ENCODE data around the gene SORCS2. TPM values are rescaled to one million over a fixed set of nuclear protein-coding genes. Genes with fewer than 3 reads are reported as not detected.

Gene SORCS2
- total RNA-seq, 2 experiments from 2014 or later: not detected

- Mint-ChIP-seq H3K36me3 (no peaks in the 10 kb centered on the region), H3K4me1 (no peaks in the 10 kb centered on the region), H3K27ac (no peak overlapping the region), H3K27me3 (peaks cover 23% of the 10 kb centered on the region), H3K9me3 (no peaks in the 10 kb centered on the region), H3K4me3 (no peak overlapping the region)
- no peak for DNase-seq
Observed at GRCh38 chr4:7381221-7381889, 189.0 kb downstream of the SORCS2 start.

- Mint-ChIP-seq H3K27ac (no peak overlapping the region), H3K4me1 (no peaks in the 10 kb centered on the region), H3K4me3 (no peak overlapping the region), H3K9me3 (no peaks in the 10 kb centered on the region), H3K36me3 (no peaks in the 10 kb centered on the region), H3K27me3 (peaks cover 16% of the 10 kb centered on the region)
- no peak for DNase-seq
Observed at GRCh38 chr4:7381890-7382633, 189.7 kb downstream of the SORCS2 start.

GRCh38 chr4:7382634-7383014, 190.3 kb downstream of the SORCS2 start:
- Mint-ChIP-seq H3K4me3 (no peak overlapping the region), H3K4me1 (no peaks in the 10 kb centered on the region), H3K9me3 (peaks cover 5% of the 10 kb centered on the region), H3K27ac (no peak overlapping the region), H3K27me3 (peaks cover 10% of the 10 kb centered on the region), H3K36me3 (no peaks in the 10 kb centered on the region)
- DNase-seq: no peak

- no peak overlapping the region for H3K4me3 Mint-ChIP-seq
- DNase-seq: no peak
- peaks cover 7% of the 10 kb centered on the region for H3K9me3 Mint-ChIP-seq
- H3K27ac Mint-ChIP-seq: no peak overlapping the region
- H3K36me3 Mint-ChIP-seq: no peaks in the 10 kb centered on the region
- H3K4me1 Mint-ChIP-seq: no peaks in the 10 kb centered on the region
- H3K27me3 Mint-ChIP-seq: peaks cover 4% of the 10 kb centered on the region
Observed at GRCh38 chr4:7383266-7383665, 190.9 kb downstream of the SORCS2 start.

GRCh38 chr4:7384003-7384928, 191.9 kb downstream of the SORCS2 start:
- Mint-ChIP-seq H3K36me3 (no peaks in the 10 kb centered on the region), H3K27me3 (peaks cover 3% of the 10 kb centered on the region), H3K4me3 (no peak overlapping the region), H3K9me3 (peaks cover 7% of the 10 kb centered on the region), H3K27ac (no peak overlapping the region), H3K4me1 (no peaks in the 10 kb centered on the region)
- no peak for DNase-seq

- Mint-ChIP-seq H3K27me3 (peaks cover 3% of the 10 kb centered on the region), H3K4me1 (no peaks in the 10 kb centered on the region), H3K36me3 (no peaks in the 10 kb centered on the region), H3K27ac (no peak overlapping the region), H3K4me3 (no peak overlapping the region), H3K9me3 (peaks cover 7% of the 10 kb centered on the region)
- DNase-seq: no peak
Observed at GRCh38 chr4:7384929-7385890, 192.9 kb downstream of the SORCS2 start.

- Mint-ChIP-seq H3K4me1 (no peaks in the 10 kb centered on the region), H3K27ac (no peak overlapping the region), H3K4me3 (no peak overlapping the region), H3K27me3 (no peaks in the 10 kb centered on the region), H3K36me3 (no peaks in the 10 kb centered on the region), H3K9me3 (peaks cover 7% of the 10 kb centered on the region)
- no peak for DNase-seq
Observed at GRCh38 chr4:7387925-7388324, 195.6 kb downstream of the SORCS2 start.

GRCh38 chr4:7388627-7389026, 196.3 kb downstream of the SORCS2 start:
- peaks cover 7% of the 10 kb centered on the region for H3K9me3 Mint-ChIP-seq
- H3K4me3 Mint-ChIP-seq: no peak overlapping the region
- H3K4me1 Mint-ChIP-seq: no peaks in the 10 kb centered on the region
- H3K27ac Mint-ChIP-seq: no peak overlapping the region
- no peak for DNase-seq
- no peaks in the 10 kb centered on the region for H3K27me3 Mint-ChIP-seq
- no peaks in the 10 kb centered on the region for H3K36me3 Mint-ChIP-seq

GRCh38 chr4:7389101-7389701, 196.9 kb downstream of the SORCS2 start:
- Mint-ChIP-seq H3K27ac (no peak overlapping the region), H3K27me3 (no peaks in the 10 kb centered on the region), H3K4me1 (no peaks in the 10 kb centered on the region), H3K36me3 (no peaks in the 10 kb centered on the region), H3K4me3 (no peak overlapping the region), H3K9me3 (peaks cover 7% of the 10 kb centered on the region)
- DNase-seq: no peak

- H3K27me3 Mint-ChIP-seq: no peaks in the 10 kb centered on the region
- no peak overlapping the region for H3K27ac Mint-ChIP-seq
- H3K36me3 Mint-ChIP-seq: no peaks in the 10 kb centered on the region
- H3K9me3 Mint-ChIP-seq: peaks cover 7% of the 10 kb centered on the region
- DNase-seq: no peak
- H3K4me3 Mint-ChIP-seq: no peak overlapping the region
- H3K4me1 Mint-ChIP-seq: no peaks in the 10 kb centered on the region
Observed at GRCh38 chr4:7389719-7390118, 197.4 kb downstream of the SORCS2 start.

- H3K27ac Mint-ChIP-seq: no peak overlapping the region
- H3K36me3 Mint-ChIP-seq: no peaks in the 10 kb centered on the region
Observed at GRCh38 chr4:7390336-7390735, 198.0 kb downstream of the SORCS2 start.

GRCh38 chr4:7390906-7391636, 198.7 kb downstream of the SORCS2 start:
- H3K36me3 Mint-ChIP-seq: no peaks in the 10 kb centered on the region
- no peaks in the 10 kb centered on the region for H3K4me1 Mint-ChIP-seq
- no peaks in the 10 kb centered on the region for H3K27me3 Mint-ChIP-seq
- no peak overlapping the region for H3K27ac Mint-ChIP-seq
- peaks cover 7% of the 10 kb centered on the region for H3K9me3 Mint-ChIP-seq
- H3K4me3 Mint-ChIP-seq: no peak overlapping the region
- DNase-seq: no peak

More at GRCh38 chr4:7390336-7390735, 198.0 kb downstream of the SORCS2 start:
- H3K27me3 Mint-ChIP-seq: no peaks in the 10 kb centered on the region
- no peak for DNase-seq
- no peak overlapping the region for H3K4me3 Mint-ChIP-seq
- H3K9me3 Mint-ChIP-seq: peaks cover 7% of the 10 kb centered on the region
- no peaks in the 10 kb centered on the region for H3K4me1 Mint-ChIP-seq

- Mint-ChIP-seq H3K36me3 (no peaks in the 10 kb centered on the region), H3K27ac (no peak overlapping the region), H3K4me3 (no peak overlapping the region), H3K27me3 (no peaks in the 10 kb centered on the region), H3K9me3 (peaks cover 7% of the 10 kb centered on the region), H3K4me1 (no peaks in the 10 kb centered on the region)
- DNase-seq: no peak
Observed at GRCh38 chr4:7391637-7392437, 199.5 kb downstream of the SORCS2 start.

Measured in activated naive CD8-positive, alpha-beta T cell treated with anti-CD3 and anti-CD28 coated beads for 36 hours (primary cell).